Epithelial cell of esophagus (primary cell): ENCODE results near the gene SFXN5.
"Not testable (repeated sequence)": the region's sequence is repeated elsewhere in the genome, so short reads cannot be mapped to it uniquely, and the experiment has no call there.

Experiments used
- DNase-seq: peaks from one replicate; pipeline ENCODE4 v3.0.0; 2010; ENCODE audit warnings: low read depth
- H3K4me3 ChIP-seq: 2 replicates; pipeline ENCODE4 v1.5.1; 2011; ENCODE audit warnings: mild to moderate bottlenecking, low read length, control low read depth
- CTCF ChIP-seq: IDR thresholded peaks from 2 replicates; pipeline ENCODE4 v1.5.1; 2011; ENCODE audit warnings: low read depth, mild to moderate bottlenecking, low read length, control low read depth, inconsistent platforms; ENCODE audit not compliant: insufficient read depth; ENCODE audit errors: missing control alignments

Gene SFXN5, protein sequence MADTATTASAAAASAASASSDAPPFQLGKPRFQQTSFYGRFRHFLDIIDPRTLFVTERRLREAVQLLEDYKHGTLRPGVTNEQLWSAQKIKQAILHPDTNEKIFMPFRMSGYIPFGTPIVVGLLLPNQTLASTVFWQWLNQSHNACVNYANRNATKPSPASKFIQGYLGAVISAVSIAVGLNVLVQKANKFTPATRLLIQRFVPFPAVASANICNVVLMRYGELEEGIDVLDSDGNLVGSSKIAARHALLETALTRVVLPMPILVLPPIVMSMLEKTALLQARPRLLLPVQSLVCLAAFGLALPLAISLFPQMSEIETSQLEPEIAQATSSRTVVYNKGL

DNA sequence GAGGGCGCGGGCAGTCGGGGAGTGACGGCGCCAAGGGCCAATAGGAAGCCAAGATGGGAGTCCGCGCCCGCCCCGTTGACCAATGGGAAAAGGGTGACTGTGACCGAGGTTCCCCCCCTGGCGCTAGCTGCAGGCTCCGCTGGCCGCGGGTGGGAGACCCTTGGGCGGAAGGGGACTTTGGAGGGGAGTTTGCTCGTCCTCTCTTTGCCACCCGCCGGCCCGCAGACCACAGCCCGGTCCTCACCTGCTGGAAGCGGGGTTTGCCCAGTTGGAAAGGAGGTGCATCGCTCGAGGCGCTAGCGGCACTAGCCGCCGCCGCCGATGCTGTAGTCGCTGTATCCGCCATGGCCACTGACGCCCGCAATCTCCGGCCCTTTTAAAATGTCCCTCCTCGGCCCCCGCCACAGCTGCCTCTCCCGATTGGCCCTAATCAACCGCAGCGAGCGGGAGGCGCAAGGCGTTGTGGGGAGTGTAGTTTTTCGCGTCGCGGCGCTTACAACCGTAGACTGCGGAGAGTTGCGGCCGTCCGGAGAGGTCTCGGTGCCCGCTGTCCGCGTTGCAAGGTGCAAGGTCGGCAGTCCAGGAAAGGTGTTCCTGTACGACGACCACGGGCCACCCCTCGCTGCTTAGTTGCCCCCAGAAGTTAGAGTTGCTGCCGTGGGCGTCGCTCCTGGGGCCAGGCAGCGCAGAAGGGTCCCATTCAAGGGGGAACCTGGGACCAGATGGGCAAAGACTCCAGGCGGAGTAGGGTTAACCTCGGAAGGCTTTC, at the start of gene SFXN5:
SFXN5 (minus strand) TSS at position 353 of the 769 bp plus-strand sequence; CDS start at position 346, 7 bp downstream.
- DNase-seq = peak; percentile 94
- H3K4me3 ChIP-seq = peak within 1 kb of the TSS; percentile 81
- TF ChIP-seq CTCF = no peak

- DNase-seq, H3K4me3 ChIP-seq: not testable (repeated sequence)
These were observed 48.2 kb upstream of the SFXN5 start for GRCh38 chr2:73119611-73120239.

DNA sequence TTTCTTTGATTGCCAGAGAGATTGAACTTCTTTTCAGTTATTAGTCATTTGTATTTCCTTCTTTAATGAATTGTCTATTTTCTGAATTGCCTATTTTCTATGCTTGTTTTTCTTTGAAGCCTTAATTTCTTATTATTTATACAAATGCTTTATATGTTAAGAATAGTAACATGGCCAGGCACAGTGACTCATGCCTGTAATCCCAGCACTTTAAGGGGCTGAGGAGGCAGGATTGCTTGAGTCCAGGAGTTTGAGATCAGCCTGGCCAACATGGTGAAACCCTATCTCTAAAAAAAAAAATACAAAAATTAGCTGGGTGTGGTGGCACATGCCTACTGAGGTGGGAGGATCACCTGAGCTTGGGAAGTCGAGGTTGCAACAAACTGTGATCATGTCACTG, 45.9 kb upstream of the SFXN5 start:
- no peak for TF ChIP-seq CTCF
- no peak for DNase-seq
- no peak overlapping the region for H3K4me3 ChIP-seq

- TF ChIP-seq CTCF = no peak
- no peak overlapping the region for H3K4me3 ChIP-seq
- no peak for DNase-seq
These were observed 44.9 kb upstream of the SFXN5 start for GRCh38 chr2:73116182-73116960.

DNA sequence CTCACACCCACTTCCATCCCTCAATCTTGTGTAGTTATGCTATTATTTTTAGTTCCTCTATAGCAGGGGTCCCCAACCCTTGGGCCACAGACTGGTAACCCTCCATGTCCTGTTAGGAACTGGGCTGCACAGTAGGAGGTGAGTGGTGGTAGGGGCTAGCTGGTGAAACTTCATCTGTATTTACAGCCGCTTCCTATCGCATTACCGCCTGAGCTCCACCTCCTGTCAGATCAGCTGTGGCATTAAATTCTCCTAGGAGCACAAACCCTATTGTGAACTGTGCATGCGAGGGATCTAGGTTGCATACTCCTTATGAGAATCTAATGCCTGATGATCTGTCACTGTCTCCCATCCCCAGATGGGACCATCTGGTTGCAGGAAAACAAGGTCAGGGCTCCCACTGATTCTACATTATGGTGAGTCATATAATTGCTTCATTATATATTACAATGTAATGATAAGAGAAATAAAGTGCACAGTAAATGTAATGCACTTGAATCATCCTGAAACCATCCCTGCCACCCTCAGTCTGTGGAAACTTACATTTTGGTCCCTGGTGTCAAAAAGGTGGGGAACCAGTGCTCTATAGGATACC, 42.9 kb upstream of the SFXN5 start:
- TF ChIP-seq CTCF = no peak
- DNase-seq = no peak
- no peak overlapping the region for H3K4me3 ChIP-seq

- DNase-seq = peak; percentile 92
- no peak for TF ChIP-seq CTCF
- peak within 1 kb of the TSS; percentile 83 for H3K4me3 ChIP-seq
These were observed 41.7 kb upstream of the SFXN5 start, which contains the start of gene RAB11FIP5 for GRCh38 chr2:73112913-73113854. RAB11FIP5 (minus strand) TSS chr2:73112948; CDS start chr2:73112777, 171 bp downstream.
